ENCODE results near the gene CHST12.
"Not testable (repeated sequence)": the region's sequence is repeated elsewhere in the genome, so short reads cannot be mapped to it uniquely, and the experiment has no call there.

CHST12 gene

GRCh38 chr7:2403014-2403717 is at the start of gene CHST12:
Gene CHST12, plus strand, starts transcription at chr7:2403611. Its CDS starts 29,029 bp downstream, at chr7:2432640.
- DNase-seq (ENCODE audit: low read depth in 1 of 2, low spot score in 1 of 2): peak; percentile 88 to 90

DNA sequence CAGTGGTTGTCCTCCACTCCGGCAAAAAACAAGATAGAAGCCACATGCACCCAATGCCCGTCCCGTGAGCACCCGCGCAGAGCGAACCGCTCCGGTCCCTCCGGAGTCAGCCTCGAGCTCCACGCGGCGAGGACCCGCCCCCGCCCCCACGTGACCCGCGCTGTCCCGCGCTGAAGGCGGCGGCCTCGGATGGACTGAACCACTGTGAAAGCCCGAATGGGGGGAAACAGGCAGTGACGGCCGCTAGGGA is 49.5 kb upstream of the CHST12 start:
- peak; percentile 83 to 87 for DNase-seq (ENCODE audit: low read depth in 1 of 2, low spot score in 1 of 2)

- peak; percentile 78 to 82 for DNase-seq (ENCODE audit: low read depth in 1 of 2, low spot score in 1 of 2)
These were observed 49.0 kb upstream of the CHST12 start, which contains the start of gene EIF3B for GRCh38 chr7:2354186-2354938. Gene EIF3B, plus strand, starts transcription at chr7:2354827. Its CDS starts 95 bp downstream, at chr7:2354922.

DNA sequence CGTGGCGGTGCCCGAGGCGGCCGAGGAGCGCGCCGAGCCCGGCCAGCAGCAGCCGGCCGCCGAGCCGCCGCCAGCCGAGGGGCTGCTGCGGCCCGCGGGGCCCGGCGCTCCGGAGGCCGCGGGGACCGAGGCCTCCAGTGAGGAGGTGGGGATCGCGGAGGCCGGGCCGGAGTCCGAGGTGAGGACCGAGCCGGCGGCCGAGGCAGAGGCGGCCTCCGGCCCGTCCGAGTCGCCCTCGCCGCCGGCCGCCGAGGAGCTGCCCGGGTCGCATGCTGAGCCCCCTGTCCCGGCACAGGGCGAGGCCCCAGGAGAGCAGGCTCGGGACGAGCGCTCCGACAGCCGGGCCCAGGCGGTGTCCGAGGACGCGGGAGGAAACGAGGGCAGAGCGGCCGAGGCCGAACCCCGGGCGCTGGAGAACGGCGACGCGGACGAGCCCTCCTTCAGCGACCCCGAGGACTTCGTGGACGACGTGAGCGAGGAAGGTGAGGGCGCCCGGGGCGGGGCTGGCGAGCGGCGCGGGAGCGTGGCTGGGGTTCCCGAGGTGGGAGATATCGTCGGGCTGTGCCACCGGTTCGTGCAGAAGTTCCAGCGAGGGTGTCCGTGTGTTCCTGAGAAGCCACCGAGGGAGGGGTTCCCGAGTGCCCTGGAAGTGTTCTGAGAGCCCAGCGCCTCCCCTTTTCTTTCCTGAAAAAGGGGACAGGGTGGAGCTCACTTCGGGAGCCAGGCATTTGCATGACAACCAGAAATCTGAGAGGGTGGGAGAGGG is 48.3 kb upstream of the CHST12 start:
- DNase-seq (ENCODE audit: low read depth in 1 of 2, low spot score in 1 of 2): no peak

- DNase-seq (ENCODE audit: low read depth in 1 of 2, low spot score in 1 of 2): no peak
These were observed 47.8 kb upstream of the CHST12 start for GRCh38 chr7:2355705-2356008.

DNA sequence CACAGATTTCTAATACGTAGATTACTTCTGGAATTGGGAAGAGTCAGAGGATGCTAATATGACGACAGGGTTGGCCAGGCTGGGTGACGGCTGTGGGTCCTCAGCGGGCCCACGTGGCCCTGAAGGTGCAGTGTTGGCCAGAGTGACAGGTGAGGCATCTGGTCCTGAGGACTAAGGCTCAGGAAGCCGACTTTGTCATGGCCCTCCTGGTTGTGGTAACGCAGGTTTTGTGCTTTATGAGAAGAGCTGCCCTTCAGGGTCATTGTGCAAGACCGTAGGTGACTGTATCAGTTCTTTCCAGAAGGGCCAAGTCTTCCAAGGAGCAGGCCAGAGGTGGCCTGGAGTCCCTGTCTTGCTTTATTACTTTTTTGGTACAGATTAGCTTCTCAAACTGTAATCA is 46.2 kb upstream of the CHST12 start:
- DNase-seq (ENCODE audit: low read depth in 1 of 2, low spot score in 1 of 2): no peak

DNA sequence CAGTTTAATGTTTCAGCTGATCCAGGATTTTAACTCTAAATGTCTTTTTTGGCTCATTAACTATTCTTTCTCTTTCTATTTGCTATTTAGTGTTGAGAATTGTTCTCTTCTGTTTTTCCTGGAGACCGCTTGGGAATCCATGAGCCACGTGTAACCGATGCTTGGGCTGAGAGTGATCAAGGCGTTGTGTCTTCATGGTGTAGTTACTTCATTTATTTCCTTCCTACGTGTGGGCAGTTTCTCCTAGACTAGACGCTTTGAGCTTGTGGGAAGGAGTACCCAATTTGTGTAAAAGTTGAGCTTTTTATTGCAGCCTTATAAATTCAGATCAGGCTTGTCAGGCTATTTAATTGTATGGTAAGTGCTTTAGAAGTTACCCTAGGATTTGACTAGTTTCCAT is 45.8 kb upstream of the CHST12 start:
- no peak for DNase-seq (ENCODE audit: low read depth in 1 of 2, low spot score in 1 of 2)

DNA sequence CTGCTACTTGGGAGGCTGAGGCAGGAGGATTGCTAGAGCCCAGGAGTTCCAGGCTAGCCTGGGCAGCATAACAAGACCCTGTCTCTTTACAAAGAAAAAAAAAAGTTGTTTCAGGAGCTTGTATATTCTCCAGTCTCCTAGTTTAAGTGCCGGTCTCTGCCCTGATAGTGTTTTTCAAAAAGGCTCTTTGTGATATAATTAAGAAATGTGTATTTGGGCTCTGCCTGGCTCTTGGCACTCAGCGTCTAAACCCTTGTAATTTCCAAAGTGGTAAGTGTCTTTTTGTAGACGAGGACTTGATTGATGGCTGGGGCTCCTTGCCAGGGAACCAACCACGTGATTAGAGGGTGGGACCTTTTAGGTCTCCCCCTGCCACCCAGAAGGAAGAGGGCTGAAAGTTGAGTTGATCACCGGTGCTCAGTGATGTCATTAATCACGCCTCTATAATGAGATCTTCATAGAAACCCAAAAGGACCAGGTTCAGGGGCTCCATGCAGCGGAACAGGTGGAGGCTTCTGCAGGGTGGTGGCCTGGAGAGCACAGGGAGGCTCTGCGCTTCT is 44.4 kb upstream of the CHST12 start:
- DNase-seq (ENCODE audit: low read depth in 1 of 2, low spot score in 1 of 2): no peak

- DNase-seq (ENCODE audit: low read depth in 1 of 2, low spot score in 1 of 2): no peak
These were observed 43.8 kb upstream of the CHST12 start for GRCh38 chr7:2359610-2360009.

GRCh38 chr7:2360796-2361195 is 42.6 kb upstream of the CHST12 start:
- DNase-seq (ENCODE audit: low read depth in 1 of 2, low spot score in 1 of 2): no peak

GRCh38 chr7:2362385-2363088 is 40.9 kb upstream of the CHST12 start:
- no peak for DNase-seq (ENCODE audit: low read depth in 1 of 2, low spot score in 1 of 2)

- no peak for DNase-seq (ENCODE audit: low read depth in 1 of 2, low spot score in 1 of 2)
These were observed 34.3 kb upstream of the CHST12 start for GRCh38 chr7:2369139-2369538.

- no peak for DNase-seq (ENCODE audit: low read depth in 1 of 2, low spot score in 1 of 2)
These were observed 32.1 kb upstream of the CHST12 start for GRCh38 chr7:2371329-2371728.

DNA sequence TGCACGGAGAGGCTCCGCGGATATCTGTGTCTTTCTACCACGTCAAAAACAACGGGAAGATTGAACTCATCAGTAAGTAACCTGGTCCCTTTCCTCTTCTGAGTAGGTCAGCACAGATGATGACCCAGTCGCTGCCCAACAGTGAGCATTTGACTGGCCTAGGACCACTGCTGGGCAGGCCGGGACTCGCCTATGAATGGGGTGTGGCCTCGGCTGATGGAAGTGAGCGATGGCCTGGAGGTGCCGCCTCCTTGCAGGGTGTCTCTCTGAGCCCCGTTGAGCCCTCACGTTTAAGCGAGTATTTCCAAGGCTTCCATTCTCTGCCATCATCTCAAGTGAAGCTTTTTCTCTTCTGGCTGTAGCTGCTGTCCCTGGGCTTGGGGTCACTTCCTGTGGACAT is 30.7 kb upstream of the CHST12 start:
- no peak for DNase-seq (ENCODE audit: low read depth in 1 of 2, low spot score in 1 of 2)

DNA sequence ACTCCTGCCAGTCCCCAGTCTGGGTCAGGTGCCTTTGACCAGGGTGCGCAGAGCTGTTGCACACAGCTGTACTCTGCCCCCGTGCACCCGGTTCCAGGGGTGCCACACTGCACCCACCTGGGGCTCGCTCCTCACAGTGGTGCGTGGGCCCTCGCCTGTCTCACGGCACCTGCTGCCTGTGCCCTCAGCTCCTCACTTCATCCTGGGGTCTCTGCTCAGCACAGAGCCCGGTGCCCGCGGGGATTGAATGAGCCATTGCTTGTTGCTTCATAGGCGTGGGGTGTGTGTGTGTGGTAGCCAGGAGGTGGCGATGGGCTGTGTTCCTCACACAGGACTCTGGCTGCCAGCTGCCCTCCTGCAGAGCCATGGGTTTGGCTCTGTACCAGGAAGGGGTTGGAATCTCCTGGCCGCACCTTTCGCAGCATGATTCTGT is 30.3 kb upstream of the CHST12 start:
- DNase-seq (ENCODE audit: low read depth in 1 of 2, low spot score in 1 of 2): no peak

GRCh38 chr7:2373646-2374045 is 29.8 kb upstream of the CHST12 start:
- DNase-seq (ENCODE audit: low read depth in 1 of 2, low spot score in 1 of 2): no peak

DNA sequence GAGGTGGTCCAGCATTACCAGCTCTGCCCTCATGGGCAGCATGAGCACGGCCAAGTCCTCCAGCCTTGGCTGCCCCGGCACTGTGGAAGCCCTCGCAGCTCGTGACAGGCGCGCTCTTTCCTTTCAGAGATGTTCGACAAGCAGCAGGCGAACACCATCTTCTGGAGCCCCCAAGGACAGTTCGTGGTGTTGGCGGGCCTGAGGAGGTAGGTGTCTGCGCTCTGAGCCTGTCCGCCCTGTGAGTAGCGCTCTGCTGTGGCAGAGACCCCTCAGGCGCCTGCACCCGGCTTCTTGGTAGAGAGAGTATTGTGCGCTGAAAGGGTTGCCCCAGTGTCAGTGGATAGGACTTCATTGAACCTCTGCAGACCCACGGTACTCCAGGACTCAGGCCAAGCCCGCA is 29.0 kb upstream of the CHST12 start:
- DNase-seq (ENCODE audit: low read depth in 1 of 2, low spot score in 1 of 2): no peak

DNA sequence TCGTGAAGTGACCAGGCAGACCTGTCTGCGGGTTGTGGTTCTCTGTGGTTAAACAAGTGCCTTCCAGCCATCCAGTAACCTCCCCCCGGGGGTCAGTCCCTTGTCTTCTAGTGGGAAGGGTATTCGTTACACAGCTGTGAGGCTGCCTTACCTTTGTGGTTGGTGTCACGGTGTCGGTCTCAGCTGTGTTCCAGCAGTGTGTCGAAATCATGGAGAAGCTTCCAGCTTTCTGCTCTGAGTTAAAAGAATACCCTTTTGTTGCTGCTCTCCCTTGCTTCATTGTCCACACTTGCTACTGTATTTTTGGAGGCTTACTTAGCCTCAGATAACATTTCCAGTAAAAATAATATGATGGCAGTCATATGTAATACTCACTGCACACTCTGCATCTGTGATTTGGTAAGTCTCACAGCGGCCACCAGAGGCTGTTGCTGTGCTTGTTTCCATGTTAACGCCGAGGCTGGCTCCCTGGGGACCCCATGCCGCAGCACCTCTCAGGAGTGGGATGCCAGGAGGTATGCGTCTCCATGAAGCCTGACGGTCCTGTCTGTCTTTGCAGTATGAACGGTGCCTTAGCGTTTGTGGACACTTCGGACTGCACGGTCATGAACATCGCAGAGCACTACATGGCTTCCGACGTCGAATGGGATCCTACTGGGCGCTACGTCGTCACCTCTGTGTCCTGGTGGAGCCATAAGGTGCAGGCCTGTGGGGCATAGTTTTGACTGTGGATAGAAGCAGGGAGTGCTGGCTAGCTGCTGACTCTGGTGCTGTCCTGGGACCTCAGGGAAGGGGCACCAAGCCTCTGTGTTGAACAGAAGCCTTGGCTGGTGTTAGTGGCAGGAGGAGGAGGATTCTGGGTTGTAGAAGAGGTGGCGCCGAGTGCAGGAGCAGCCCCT is 28.3 kb upstream of the CHST12 start:
- DNase-seq (ENCODE audit: low read depth in 1 of 2, low spot score in 1 of 2): no peak

DNA sequence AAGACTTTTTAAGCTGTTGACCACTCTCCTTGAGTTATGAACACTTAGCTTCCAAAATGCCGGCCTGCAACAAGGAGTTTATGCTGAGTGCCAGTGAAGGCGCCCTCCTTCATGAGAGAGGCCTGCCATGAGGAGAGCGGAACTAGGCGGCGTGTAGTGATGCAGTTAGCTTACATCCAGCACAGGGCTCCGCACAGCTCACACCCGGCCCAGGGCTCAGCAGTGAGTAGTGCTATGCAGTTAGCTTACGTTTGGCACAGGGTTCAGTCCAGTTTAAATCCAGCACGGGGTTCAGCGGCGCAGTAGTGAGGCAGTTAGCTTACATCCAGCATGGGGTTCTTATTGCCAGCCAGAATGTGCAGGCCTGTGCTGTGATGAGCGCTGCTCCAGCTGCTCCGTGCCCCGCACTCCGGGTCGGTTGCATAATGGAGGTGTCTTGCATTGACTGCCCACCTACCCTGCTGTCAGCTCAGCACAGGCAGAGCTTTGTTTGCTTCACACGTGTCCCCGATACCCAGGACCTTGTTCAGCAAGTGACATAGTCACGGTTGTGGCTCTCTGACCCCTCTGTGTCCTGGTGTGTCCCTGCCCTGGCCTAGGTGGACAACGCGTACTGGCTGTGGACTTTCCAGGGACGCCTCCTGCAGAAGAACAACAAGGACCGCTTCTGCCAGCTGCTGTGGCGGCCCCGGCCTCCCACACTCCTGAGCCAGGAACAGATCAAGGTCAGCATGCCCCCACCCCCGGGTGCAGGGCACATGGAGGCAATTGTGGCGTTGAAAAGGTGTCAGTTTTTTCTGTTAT is 26.9 kb upstream of the CHST12 start:
- DNase-seq (ENCODE audit: low read depth in 1 of 2, low spot score in 1 of 2): no peak

DNA sequence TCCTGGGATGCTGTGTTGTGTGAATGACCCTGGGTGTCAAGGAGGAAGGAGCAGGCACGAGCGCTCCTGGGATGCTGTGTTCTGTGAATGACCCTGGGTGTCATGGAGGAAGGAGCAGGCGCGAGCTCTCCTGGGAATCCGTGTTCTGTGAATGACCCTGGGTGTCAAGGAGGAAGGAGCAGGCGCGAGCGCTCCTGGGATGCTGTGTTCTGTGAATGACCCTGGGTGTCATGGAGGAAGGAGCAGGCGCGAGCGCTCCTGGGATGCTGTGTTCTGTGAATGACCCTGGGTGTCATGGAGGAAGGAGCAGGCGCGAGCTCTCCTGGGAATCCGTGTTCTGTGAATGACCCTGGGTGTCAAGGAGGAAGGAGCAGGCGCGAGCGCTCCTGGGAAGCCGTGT is 25.9 kb upstream of the CHST12 start:
- not testable (repeated sequence) for DNase-seq (ENCODE audit: low read depth in 1 of 2, low spot score in 1 of 2)

Data from activated T-helper 1 cell treated with anti-CD3 and anti-CD28 coated beads, Interleukin-2, amount 50 U/mL, for 16 hours (primary cell).